ENCODE measurements around the gene MOB3A.
A peak's percentile ranks its signal among the peaks of the same experiment; 100 is the strongest.
"Not testable (repeated sequence)": the region's sequence is repeated elsewhere in the genome, so short reads cannot be mapped to it uniquely, and the experiment has no call there.

The MOB3A gene

DNA sequence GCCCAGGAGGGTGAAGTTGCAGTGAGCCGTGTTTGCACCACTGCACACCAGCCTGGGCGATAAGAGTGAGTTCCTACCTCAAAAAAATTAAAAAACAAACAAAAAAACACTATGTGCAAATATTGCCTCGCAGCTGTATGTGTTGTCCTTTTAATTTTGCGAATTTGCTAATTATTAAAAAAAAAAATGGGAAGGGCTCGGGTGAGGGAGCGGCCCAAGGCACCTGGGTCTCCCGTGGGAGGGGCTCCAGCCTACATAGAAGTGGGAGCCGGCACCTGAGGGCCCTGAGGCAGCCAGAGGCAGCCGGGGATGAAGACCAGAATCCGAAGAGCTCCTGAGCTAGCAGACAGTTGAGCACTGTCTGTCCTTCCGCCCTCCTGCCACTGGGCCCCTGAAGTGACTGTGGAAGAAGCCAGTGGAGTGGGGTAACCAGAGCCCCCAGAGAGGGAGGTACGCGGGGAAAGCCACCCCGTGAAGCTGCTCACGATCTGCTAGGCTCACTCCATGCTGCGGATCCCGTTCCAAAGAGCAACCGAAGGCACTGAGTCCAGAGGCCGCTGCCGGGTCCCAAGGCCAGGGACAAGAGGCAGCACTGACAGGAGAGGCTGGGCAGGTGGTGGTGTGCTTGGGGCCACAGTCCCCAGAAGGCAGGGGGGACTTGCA lies 7.0 kb upstream of the MOB3A start:
- no peak for DNase-seq

DNA sequence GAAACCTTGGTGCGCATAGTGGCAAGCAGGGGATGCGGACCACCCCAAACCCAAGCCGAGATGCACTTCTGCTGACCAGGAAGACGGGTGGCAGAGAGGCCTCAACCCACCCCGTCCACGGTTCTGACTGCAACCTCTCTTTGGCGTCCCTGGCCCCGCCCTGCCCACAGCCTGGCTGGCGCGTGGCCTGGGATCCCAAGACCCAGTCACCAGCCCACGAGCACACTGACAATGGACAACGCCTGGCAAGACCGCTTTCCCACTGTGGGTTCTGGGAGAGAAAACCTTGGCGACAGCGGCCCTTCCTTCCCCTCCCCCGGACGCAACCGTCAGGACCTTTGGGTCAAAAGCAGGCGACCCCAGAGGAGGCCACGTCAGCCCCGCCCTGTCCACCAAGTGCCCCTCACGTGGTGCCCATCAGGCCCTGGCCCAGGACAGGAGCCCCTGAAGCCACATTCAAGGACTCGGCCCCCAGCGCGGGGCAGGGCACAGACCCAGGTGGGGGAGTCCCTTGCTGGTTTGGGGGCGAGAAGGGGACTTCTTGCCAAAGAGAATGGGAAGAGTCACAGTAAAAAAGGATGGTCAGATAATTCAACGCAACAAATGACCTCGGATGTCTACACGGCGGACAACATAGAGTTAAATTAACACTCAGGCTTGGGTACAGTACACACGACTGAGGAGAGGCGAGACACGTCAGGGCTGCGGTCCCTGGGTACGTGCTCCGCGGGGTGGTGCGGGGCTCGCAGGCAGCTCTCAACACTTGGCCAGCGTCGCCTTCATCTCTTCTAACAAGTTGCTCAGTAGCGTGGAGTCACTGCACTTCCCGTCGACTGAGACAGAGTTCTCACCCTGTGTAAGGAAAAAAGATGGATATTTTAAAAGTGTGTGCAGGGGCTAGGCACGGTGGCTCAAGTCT lies 5.5 kb upstream of the MOB3A start:
- no peak for DNase-seq

DNA sequence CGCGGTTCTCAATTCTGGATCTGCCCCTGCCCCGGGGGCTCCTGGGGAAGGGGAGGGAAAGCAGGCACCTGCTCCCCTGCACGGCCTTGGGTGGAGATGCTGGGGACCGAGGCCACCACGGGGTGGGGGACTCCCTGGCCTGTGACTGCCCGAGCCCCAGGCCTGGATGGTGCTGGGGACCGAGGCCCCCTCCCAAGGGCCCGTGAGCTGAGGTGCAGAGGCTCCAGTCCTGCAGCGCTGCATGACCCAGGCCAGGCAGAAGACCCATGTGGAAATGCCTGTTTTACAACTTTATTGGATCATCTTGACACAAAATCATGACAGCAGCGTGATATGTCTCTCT lies 4.6 kb upstream of the MOB3A start:
- DNase-seq: no peak

DNA sequence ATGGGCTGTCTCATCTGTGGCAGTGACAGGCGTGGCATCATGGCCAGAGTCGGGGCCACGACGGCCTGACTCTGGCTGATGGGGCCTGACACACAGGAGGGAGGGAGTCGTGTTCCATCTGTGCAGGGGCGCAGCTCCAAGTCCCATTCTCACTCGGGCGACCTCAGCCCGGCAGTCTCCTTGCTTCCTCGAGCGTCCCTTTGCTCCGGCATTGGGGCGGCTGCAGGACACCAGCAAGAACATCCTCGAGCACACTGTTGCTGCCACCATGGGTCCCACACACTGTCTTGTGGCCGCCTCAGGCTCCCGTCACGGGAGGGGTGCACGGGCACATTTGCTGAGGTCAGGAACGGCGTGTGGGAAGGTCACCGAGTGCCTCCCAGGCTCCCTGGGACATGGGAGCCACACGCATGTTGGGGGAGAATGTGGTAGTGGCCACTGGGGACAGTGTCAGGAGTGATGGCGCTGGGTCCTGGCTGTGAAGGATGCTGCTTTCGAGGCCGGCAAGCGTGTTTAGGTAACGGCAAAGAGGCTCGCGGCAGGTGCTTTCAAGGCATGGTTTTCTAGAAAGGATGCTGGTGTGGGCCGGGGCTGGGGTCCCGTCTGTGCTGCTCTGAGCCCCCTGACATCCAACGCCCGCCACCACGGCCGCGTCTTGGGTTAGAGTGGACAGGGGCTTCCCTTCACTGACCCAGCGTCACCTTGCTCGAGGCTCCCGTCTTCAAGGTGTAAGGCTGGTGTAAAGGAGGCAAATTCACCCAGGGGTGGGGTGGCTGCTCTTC lies 4.0 kb upstream of the MOB3A start:
- DNase-seq: no peak

DNA sequence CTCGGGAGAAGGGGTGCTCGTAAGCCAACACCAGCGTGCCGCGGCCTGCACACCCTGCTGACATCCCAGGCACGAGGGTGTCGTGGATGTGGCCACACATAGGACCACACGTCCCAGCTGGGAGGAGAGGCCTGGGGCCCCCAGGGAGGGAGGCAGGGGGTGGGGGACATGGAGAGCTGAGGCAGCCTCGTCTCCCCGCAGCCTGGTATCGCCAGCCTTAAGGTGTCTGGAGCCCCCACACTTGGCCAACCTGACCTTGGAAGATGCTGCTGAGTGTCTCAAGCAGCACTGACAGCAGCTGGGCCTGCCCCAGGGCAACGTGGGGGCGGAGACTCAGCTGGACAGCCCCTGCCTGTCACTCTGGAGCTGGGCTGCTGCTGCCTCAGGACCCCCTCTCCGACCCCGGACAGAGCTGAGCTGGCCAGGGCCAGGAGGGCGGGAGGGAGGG lies 3.0 kb upstream of the MOB3A start:
- no peak for DNase-seq

DNA sequence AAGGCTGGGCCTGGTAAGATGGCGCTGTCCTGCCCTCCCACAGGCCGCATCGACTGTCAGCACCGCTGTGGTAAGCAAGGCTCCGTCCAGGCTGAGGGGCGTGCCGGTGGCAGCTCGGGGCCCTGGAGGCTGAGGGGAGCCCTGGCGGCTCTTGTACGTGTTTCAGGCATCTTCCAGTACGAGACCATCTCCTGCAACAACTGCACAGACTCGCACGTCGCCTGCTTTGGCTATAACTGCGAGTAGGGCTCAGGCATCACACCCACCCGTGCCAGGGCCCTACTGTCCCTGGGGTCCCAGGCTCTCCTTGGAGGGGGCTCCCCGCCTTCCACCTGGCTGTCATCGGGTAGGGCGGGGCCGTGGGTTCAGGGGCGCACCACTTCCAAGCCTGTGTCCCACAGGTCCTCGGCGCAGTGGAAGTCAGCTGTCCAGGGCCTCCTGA lies 1.8 kb upstream of the MOB3A start:
- no peak for DNase-seq

DNA sequence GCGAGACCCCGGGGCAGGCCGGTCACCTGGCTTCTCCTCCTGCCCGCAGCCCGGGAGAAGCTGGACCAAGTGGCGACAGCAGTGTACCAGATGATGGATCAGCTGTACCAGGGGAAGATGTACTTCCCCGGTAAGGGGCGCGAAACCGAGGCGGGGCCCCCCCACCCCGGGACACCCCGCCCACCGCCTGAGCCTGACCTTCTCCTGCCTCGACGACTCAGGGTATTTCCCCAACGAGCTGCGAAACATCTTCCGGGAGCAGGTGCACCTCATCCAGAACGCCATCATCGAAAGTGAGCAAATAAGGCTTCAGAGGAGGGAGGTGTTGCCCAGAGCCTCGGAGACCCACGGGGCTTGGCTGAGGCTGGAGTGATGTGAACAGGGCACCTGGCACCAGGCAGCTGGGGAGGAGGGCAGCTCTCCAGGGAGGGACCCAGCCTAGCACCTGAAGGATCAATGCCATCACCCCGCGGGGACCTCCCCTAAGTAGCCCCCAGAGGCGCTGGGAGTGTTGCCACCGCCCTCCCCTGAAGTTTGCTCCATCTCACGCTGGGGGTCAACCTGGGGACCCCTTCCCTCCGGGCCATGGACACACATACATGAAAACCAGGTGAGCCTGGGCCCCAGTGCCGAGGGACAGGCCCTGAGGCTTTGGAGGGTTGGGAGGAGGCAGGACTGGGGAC lies 1.2 kb upstream of the MOB3A start:
- DNase-seq: peak; percentile 38

DNA sequence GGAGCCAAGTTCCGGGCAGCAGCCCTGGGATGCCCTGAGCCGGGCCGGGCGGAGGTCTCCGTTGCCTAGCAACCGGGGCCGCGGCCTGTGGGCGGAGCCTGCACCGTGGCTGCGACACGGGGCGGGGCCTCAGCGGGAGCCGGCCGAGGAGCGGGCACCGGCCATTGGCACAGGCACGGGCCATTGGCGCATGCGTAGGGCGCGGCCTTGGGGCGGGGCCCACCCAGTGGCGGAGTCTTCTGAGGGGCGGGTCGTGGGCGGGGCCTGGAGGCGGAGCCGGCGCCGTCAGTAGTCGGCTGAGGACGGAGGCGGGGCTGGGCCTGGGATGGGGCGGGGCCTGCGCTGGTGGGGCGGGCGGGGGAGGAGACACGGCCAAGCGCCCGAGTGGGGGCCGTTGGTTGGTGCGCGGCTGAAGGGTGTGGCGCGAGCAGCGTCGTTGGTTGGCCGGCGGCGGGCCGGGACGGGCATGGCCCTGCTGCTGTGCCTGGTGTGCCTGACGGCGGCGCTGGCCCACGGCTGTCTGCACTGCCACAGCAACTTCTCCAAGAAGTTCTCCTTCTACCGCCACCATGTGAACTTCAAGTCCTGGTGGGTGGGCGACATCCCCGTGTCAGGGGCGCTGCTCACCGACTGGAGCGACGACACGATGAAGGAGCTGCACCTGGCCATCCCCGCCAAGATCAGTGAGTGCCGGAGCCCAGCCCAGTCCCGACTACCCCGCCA lies 515 bp upstream of the MOB3A start, which contains the start of gene IZUMO4:
Gene IZUMO4 (plus strand): TSS at position 436 of the 723 bp plus-strand sequence. CDS start 31 bp downstream, at position 467.
- peak; percentile 100 for DNase-seq

DNA sequence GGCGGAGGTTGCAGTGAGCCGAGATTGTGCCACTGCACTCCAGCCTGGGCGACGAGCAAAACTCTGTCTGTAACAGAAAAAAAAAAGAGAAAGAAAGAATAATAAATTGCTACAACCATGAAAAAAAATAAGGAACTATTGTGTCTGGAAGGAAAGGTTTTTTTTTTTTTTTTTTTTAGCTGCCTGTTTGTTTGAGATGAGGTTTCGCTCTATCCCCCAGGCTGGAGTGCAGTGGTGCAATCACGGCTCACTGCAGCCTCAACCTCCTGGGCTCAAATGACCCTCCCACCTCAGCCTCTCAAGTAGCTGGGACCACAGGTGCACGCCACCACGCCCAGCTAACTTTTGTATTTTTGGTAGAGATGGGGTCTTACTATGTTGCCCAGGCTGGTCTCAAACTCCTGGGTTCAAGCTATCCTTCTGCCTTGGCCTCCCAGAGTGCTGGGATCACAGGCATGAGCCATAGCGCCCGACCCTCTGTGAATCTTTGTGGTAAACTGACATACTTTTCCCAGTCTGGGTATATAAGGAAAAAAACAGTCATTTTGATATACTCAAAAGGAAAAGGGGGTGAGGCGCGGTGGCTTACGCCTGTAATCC lies 4.1 kb downstream of the MOB3A start:
- DNase-seq: not testable (repeated sequence)

DNA sequence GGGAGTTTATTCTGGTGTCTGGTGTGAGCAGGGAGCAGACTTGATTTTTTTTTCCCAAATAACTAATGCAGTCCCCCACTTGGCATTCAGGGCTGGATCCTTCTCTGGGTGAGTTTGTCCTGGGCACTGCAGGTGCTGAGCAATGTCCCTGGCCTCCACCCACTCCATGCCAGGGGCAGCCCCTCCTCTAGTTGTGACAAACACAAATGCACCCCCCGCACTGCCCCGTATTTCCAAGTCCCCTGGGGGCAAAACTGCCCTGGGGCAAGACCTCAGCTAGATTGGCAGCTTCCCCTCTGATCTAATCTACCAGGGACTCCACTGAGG lies 6.4 kb downstream of the MOB3A start:
- no peak for DNase-seq

DNA sequence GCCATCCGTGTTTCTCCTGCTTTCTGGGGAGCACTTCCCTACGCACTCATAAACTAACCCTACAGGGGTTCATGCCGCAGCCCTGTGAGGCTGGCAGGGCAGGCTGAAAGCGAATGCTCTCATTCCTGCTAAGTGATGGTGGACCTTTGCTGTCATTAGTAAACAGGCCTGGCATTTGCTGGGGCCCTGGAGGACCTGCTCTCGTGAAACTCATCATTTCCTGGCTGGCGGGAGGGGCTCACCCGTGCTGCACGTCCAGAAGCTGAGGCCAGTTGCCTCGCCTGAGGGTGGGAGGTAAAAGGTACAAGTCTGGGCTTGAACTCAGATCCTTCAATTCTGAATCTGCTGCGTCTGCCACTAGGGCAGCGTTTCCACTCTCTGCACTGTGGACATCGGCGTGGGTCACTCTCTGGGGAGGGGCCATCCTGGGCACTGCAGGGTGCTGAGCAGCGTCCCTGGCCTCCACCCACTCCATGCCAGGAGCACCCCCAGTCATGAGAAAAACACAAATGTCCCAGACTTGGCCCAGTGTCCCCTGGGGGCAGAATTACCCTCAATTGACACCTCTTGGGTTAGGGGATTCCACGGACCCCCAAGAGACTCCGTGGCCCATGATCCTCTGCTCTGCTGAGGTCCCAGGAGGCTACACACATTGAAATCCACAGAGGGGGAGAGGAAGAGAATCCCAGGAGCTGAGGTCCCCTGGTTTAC lies 7.0 kb downstream of the MOB3A start:
- no peak for DNase-seq

DNA sequence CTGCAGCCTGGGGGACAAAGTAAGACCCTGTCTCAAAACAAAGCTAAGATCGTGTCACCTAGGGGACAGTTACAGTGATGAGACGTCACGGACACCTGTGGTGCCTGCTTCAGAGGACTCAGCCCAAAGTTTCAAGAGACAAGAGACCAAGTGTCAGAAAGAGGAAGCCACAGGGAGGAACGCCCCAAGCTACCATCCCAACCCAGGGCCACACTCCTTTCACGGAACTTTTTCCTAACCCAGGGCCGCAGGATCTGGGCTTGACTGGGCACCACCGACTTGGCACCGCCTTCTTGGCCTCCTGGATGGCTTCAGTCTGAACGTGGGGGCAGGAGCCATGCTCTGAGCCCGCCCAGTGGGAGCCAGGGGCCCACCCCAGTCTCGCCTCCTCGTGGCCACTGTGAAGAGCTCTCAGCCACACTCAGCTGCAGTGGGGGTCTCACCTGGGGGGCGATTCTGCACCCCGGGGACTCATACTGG lies 8.5 kb downstream of the MOB3A start:
- no peak for DNase-seq

DNA sequence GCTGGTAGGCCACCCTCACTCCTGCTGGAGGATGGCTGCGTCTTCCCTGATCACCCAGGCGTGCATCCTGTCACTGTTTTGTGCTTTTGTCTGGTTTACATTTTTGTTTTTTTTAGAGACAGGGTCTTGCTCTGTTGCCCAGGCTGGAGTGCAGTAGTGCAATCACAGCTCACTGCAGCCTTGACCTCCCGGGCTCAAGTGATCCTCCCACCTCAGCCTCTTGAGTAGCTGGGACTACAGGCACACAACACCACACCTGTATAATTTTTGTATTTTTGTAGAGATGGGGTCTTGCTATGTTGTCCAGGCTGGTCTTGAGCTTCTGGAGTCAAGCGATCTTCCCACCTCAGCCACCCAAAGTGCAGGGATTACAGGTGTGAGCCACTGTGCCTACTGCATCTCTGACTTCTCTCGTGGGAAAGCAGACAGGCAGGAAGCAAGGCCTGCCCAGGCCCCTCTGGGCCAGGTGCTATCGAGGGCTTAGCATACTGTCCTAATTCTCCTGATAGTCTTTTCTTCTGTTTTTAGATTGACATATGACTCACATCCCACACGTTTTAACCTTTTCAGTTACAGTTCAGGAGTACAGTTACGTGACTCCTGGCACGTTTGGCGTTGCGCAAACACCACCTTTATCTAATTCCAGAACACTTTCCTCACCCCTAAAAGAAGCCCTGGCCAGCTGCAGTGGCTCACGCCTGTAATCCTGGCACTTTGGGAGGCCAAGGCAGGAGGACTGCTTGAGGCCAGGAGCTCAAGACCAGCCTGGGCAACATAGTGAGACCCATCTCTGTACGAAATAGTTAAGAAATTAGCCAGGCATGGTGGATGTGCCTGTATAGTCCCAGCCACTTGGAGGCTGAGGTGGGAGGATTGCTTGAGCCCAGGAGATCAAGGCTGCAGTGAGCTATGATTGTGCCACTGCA lies 9.2 kb downstream of the MOB3A start:
- not testable (repeated sequence) for DNase-seq

DNA sequence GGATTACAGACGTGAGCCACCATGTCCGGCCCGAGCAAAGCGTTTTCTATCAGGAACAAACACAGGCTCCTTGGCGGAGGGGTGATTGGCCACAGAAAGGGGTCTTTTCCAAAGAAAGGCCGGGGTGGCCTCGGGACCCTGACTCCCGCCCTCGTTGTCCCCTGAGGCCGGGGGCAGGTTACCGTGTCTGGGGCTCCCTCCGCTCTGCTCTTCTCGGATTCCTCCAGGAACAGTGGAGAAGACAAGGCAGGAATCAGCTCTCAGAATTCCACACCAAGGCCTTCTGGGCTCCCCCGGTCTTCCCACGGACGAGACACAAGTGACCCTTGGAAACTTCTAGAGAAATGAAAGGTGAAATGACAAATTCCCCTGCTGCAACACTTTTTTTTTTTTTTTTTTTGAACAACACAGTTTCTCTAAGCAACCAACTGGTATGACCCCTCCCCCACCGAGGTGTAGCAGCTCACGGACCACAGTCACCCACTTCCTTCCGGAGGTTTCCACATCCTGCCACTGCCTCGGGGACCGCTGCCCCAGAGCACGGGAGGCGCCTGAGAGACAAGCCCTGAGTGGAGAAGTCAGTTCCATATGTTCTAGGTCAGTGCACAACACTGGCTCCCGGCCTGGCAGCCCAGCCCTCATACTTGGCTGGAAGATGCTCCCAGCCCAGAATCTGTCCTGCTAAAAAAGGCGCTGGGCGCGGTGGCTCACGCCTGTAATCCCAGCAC lies 11.0 kb downstream of the MOB3A start:
- DNase-seq: peak; percentile 90

DNA sequence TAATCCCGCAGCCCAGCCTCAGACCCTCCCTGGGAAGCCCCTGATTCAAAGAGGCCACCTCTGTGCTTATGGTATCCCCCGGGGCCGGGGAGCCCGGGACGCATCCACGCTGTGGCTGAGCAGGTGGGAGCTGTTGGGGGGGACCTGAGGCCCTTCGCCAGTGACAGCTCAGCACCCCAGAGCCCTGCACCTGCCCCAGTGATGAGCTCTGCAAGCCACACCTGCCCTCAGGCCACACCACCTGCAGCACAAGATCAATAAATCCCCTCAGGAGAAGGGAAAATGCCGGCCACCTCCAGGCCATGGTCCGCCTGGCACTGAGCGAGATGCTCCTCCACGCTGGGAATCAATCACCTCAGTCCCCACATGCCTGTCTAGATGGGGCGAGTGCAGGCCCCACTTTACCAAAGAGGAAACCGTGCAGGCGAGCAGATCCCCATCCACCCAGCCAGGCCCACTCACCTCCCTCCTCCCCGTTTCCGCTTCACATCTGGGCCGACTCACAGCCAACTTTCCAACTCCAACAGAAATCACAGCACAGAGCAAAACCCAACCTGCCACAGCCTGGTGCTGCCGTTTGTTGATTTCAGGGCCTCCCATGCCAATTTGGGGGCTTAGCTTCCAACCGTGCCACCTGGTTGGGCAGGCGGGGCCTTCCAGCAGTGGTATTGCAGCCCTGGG lies 12.8 kb downstream of the MOB3A start:
- peak; percentile 68 for DNase-seq

DNA sequence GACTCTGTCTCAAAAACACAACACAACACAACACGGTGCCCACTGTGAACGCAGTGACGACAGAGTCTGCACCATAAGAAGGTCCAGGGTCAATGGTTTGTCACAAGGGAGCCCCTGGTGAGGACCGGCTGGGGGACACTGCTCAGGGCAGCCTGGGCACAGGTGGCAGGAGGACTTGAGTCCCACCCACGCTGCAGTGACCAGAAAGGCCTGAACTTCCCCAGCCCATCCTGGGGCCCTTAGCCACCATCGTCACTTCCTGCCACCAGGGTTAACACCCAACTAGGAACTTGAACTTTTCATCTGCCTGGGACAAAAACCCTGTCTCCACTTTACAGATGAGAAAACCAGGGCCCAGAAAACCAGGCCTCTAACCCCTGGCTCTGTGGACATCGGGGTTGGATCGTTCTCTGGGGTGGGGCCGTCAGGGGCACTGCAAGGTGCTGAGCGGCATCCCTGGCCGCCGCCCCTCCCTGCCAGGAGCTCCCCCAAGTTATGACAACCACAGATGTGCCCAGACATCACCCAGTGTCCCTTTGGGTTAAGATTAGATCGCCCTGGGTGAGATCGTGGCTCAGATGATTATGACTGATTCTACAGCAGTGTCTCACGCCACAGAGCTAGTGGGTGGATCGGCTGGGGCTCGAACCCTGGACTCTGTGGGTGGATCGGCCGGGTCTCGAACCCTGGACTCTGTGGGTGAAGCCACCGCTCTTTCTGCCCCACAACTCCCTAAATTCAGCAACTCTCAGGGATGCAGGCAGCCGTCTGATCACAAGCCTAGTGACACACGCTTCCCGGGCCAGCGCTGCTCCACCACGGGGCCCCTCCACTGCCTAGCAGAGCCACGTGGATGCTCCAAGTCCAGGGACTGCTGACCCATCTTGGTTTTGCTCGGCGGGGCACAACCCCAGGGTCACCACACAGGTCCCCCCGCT lies 14.0 kb downstream of the MOB3A start:
- no peak for DNase-seq

DNA sequence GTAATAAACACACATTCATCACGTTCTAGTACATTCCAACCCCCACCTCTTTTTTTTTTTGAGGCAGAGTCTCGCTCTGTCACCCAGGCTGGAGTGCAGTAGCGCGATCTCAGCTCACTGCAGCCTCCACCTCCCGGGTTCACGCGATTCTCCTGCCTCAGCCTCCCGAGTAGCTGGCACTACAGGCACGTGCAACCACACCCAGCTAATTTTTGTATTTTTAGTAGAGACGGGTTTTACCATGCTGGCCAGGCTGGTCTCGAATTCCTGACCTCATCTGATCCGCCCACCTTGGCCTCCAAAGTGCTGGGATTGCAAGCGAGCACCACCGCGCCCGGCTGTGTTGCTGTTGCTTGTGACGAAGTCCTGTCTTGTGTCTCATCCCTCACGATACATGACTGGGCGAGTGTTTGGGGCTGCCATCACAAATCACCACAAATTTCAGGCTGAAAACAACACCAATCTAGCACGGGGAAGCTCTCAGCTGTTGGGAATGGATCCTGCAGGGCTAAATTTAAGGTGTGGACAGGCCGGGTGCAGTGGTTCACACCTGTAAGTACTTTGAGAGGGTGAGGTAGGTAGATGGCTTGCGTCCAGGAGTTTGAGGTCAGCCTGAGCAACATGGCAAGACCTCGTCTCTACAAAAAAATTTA lies 15.7 kb downstream of the MOB3A start:
- no peak for DNase-seq
